ENCODE data around the gene TAF6.

DNA sequence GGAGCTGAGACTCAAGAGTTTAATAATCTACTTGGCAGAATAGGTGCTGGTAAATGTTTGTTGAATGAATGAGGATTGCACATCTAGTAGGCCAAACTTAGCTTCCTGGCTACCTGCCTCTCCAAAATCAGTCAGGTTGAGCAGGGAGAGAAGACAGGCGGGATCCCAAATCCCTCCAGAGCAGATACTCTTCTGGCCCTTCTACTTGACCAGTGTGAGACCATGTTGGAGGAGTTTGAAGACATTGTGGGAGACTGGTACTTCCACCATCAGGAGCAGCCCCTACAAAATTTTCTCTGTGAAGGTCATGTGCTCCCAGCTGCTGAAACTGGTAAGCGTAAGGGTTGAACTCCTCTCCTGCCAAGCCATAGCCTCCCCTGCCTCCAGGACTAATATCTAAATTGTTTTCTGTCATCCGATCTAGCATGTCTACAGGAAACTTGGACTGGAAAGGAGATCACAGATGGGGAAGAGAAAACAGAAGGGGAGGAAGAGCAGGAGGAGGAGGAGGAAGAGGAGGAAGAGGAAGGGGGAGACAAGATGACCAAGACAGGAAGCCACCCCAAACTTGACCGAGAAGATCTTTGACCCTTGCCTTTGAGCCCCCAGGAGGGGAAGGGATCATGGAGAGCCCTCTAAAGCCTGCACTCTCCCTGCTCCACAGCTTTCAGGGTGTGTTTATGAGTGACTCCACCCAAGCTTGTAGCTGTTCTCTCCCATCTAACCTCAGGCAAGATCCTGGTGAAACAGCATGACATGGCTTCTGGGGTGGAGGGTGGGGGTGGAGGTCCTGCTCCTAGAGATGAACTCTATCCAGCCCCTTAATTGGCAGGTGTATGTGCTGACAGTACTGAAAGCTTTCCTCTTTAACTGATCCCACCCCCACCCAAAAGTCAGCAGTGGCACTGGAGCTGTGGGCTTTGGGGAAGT is 5.4 kb upstream of the TAF6 start:
- no peak for TF ChIP-seq POLR2A (IDR thresholded peaks at IDR 0.05; ENCODE audit: low read length)
- no peak for TF ChIP-seq GATA1 (IDR thresholded peaks at IDR 0.05; ENCODE audit: low read depth, low read length)

Data from erythroblast (primary cell).